HG03175 (cell line): Measurements from ENCODE around the gene AKR1B15.
"Not testable (repeated sequence)": the region's sequence is repeated elsewhere in the genome, so short reads cannot be mapped to it uniquely, and the experiment has no call there.

ENCODE experiments used
- ATAC-seq: cut with Tn5 transposase; IDR thresholded peaks from one replicate; pipeline ENCODE4 v1.9.1; 2021; ENCODE audit warnings: mild to moderate bottlenecking, moderate library complexity; ENCODE audit not compliant: unreplicated experiment

The AKR1B15 gene

DNA sequence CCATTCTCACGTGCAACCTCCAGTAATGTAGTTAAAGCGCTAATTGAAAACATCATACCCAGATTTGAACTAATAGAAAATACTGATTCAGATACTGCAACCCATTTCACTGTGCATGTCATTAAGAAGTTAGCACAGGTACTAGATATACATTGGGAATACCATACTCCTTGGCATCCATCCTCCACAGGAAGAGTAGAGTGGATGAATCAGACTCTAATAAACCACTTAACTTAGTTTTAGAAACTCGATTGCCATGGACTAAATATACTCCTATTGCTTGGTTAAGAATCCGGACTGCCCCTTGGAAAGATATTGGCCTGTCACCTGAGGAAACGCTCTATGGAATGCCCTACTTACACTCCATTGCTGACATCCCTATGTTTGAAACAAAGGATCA, 9.5 kb downstream of the AKR1B15 start:
- ATAC-seq, result no peak

- ATAC-seq, result not testable (repeated sequence)
Measured at GRCh38 chr7:134561616-134562015, 12.7 kb downstream of the AKR1B15 start.

DNA sequence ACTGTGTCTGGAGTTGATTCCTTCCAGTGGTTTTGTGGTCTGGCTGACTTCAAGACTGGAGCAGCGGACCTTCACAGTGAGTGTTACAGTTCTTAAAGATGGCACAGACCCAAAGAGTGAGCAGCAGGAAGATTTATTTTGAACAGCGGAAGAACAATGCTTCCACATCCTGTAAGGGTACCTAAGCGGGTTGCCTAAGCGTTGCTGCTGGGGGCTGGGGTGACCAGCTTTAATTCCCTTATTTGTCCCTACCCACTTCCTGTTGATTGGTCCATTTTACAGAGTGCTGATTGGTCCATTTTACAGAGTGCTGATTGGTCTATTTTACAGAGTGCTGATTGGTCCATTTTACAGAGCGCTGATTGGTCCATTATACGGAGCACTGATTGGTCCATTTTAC, 13.2 kb downstream of the AKR1B15 start:
- no peak for ATAC-seq

DNA sequence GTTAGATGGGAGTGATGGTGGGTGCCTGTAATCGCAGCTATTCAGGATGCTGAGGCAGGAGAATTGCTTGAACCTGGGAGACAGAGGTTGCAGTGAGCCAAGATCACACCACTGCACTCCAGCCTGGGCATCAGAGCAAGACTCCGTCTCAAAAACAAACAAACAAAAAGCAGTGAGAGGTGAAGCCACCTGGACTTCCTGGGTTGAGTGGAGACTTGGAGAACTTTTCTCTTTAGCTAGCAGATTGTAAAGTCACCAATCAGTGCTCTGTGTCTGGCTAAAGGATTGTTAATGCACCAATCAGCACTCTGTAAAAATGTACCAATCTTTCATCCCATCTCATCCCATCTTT, 14.5 kb downstream of the AKR1B15 start:
- not testable (repeated sequence) for ATAC-seq

DNA sequence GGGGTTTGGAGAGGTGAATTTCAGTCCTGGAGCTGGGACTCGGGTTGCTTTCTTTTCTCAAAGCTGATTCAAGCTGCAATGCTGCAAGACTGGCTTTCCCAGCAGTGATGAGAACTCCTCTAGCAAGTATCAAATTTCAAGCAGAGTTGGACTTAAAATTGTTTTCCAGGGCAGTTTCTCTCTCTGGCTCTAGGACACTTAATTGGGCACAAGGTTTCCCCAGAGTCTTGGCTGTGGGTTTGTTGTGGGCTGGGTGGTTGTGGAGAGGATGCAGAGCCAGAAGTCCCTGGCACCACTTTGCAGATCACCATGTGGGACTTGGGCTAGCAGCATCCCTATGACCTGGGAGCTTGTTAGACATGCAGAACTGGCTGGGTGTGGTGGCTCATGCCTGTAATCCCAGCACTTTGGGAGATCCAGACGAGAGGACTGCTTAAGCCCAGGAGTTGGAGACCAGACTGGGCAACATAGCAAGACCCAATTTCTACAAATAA, 16.8 kb downstream of the AKR1B15 start:
- no peak for ATAC-seq

- no peak for ATAC-seq
Measured at GRCh38 chr7:134567368-134567767, 18.5 kb downstream of the AKR1B15 start.

GRCh38 chr7:134569962-134570361, 21.1 kb downstream of the AKR1B15 start:
- not testable (repeated sequence) for ATAC-seq

- no peak for ATAC-seq
Measured at GRCh38 chr7:134571101-134571500, 22.2 kb downstream of the AKR1B15 start.

GRCh38 chr7:134571746-134572461, 23.0 kb downstream of the AKR1B15 start:
- ATAC-seq, result no peak

- ATAC-seq, result no peak
Measured at GRCh38 chr7:134574322-134574721, 25.4 kb downstream of the AKR1B15 start.

GRCh38 chr7:134584290-134584689, 35.4 kb downstream of the AKR1B15 start:
- no peak for ATAC-seq

DNA sequence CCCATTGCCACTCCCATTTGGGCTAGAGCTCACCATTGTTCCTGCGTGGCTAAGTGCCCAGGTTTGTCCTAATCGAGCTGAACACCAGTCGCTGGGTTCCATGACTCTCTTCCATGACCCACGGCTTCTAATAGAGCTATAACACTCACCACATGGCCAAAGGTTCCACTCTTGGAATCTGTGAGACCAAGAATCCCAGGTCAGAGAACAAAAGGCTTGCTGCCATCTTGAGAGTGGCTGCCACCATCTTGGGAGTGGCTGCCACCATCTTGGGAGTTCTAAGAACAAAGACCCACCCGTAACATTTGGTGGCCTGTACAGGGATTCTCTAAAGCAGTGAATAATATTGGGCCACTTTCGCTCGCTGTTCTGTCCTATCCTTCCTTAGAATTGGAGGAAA, 37.0 kb downstream of the AKR1B15 start:
- no peak for ATAC-seq

- no peak for ATAC-seq
Measured at GRCh38 chr7:134587750-134588149, 38.8 kb downstream of the AKR1B15 start.

DNA sequence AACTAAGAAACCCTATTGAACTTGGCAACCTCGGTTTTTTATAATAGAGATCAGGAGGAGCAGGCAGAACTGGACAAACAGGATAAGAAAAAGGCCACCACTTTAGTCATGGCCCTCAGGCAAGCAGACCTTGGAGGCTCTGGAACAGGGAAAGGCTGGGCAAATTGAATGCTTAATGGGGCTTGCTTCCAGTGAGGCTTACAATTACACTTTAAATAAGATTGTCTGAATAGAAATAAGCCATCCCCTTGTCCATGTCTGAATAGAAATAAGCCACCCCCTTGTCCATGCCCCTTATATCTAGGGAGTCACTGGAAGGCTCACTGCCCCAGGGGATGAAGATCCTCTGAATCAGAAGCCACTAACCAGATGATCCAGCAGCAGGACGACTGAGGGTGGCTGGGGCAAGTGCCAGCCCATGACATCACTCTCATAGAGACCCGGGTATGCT, 40.6 kb downstream of the AKR1B15 start:
- no peak for ATAC-seq

GRCh38 chr7:134593530-134594392, 44.9 kb downstream of the AKR1B15 start:
- ATAC-seq, result no peak

- ATAC-seq, result no peak
Measured at GRCh38 chr7:134594877-134595276, 46.0 kb downstream of the AKR1B15 start.

GRCh38 chr7:134599371-134599770, 50.5 kb downstream of the AKR1B15 start:
- no peak for ATAC-seq

DNA sequence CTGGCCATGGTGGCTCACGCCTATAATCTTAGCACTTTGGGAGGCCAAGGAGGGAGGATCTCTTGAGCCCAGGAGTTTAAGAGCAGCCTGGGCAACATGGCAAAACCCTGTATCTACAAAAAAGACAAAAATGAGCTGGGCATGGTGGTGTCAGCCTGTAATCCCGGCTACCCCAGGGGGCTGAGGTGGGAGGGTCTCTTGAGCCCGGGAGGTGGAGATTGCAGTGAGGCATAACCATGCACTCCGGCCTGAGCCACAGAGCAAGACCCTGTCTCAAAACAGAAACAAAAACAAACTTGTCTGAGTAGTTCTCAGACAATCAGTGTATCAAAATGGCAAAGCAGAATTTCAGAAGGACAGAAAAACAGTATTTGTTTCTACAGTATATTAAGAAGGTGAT, 52.5 kb downstream of the AKR1B15 start:
- no peak for ATAC-seq

DNA sequence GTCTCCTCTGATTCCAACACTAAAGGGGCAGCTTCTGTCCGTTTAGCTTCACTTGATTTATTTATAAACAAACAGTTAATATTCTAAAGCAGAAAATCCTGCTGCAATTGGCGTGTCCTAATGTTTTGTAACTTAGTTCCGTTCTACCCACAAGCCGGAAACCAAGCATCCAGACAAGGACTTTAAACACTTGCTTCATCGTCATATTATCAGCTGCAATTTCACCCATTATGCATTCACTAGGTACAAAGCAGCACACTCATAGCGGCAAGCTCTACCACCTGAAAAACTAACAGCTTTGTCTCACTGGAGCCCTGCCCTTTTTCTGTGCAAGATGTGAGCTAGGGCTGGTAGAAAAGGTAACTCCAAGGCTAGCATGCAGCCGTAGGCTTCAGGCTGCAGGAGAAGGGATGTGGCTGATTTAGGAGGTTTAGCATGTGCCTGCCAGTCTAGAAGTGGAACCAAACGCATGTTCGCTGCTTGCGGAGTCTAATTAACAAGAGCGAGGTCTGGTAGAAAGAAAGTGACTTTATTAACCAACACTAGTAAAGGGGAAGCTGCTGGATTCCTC, 54.1 kb downstream of the AKR1B15 start:
- no peak for ATAC-seq

- peak; percentile 88 for ATAC-seq
Measured at GRCh38 chr7:134605978-134606923, 57.3 kb downstream of the AKR1B15 start.
